ENCODE results near the gene ZNF385B. TPM values are rescaled to one million over a fixed set of nuclear protein-coding genes. Genes with fewer than 3 reads are reported as not detected.
A peak's percentile ranks its signal among the peaks of the same experiment; 100 is the strongest.

ZNF385B gene
- polyA plus RNA-seq, 1 experiment, result not detected

DNA sequence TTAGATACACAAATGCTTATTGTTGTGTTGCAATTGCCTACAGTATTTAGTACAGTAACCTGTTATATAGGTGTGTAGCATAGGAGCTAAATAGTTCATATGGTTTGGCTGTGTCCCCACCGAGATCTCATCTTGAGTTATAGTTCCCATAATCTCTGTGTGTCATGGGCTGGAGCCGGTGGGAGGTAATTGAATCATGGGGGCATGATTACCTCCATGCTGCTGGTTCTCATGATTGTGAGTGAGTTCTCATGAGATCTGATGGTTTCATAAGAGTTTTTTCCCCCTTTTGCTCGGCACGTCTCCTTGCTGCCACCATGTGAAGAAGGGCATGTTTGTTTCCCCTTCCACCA, 406.3 kb downstream of the ZNF385B start:
- TF ChIP-seq, protein P1, sequence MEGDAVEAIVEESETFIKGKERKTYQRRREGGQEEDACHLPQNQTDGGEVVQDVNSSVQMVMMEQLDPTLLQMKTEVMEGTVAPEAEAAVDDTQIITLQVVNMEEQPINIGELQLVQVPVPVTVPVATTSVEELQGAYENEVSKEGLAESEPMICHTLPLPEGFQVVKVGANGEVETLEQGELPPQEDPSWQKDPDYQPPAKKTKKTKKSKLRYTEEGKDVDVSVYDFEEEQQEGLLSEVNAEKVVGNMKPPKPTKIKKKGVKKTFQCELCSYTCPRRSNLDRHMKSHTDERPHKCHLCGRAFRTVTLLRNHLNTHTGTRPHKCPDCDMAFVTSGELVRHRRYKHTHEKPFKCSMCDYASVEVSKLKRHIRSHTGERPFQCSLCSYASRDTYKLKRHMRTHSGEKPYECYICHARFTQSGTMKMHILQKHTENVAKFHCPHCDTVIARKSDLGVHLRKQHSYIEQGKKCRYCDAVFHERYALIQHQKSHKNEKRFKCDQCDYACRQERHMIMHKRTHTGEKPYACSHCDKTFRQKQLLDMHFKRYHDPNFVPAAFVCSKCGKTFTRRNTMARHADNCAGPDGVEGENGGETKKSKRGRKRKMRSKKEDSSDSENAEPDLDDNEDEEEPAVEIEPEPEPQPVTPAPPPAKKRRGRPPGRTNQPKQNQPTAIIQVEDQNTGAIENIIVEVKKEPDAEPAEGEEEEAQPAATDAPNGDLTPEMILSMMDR (IDR thresholded peaks at IDR 0.05; ENCODE audit: low read depth, low read length), result no peak
- H3K4me3 ChIP-seq (ENCODE audit: low read depth, low read length), result no peak overlapping the region
- CTCF ChIA-PET, result interaction anchor here (0.7 to 1.5 kb wide), 4 partner anchors 13 to 235 kb away, joined by 3 to 7 read pairs (median 4); no protein-coding TSS in a partner anchor
- DNase-seq (ENCODE audit: low read depth, low spot score), result no peak
- no peaks in the 10 kb centered on the region for H3K27me3 ChIP-seq (ENCODE audit: control insufficient read depth, insufficient read depth, low read length)
- H3K9me3 ChIP-seq (ENCODE audit: control insufficient read depth, insufficient read depth, low read length), result peaks cover 6% of the 10 kb centered on the region; the same call in 1 of the 2 replicates
- H3K27ac ChIP-seq (ENCODE audit: low read depth, low read length), result peak overlapping the region; percentile 62
- POLR2A ChIA-PET, result interaction anchor here (0.8 to 1.5 kb wide), 3 partner anchors 158 to 294 kb away, joined by 3 to 7 read pairs (median 3); no protein-coding TSS in a partner anchor

DNA sequence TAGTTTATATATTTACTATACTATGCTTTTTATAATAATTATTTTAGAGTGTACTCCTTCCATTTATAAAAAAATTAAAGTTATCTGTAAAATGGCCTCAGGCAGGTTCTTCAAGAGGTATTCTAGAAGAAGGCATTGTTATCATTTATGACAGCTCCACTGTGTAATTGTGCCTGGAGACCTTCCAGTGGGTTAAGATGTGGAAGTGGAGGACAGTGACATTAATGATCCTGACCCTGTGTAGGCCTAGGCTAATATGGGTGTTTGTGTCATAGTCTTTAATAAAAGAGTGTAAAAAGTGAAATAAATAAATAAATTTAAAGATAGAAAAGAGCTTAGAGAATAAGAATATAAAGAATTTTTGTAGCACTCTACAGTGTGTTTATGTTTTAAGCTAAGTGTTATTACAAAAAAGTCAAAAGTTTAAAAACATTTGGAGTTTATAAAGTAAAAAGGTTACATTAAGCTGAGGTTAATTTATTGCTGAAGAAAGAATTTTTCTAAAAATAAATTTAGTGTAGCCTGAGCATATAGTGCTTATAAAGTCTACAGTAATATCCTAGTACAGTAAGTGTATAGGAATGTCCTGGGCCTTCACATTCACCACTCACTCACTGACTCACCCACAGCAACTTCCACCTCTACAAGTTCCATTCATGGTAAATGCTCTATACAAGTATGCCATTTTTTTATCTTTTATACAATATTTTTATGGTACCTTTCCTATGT, 406.8 kb downstream of the ZNF385B start:
- POLR2A ChIA-PET, result interaction anchor here (0.8 to 1.5 kb wide), 3 partner anchors 159 to 295 kb away, joined by 3 to 7 read pairs (median 3); no protein-coding TSS in a partner anchor
- H3K27ac ChIP-seq (ENCODE audit: low read depth, low read length), result no peak overlapping the region
- TF ChIP-seq, protein P1 (IDR thresholded peaks at IDR 0.05; ENCODE audit: low read depth, low read length), result no peak
- DNase-seq (ENCODE audit: low read depth, low spot score), result peak; percentile 87
- no peak overlapping the region for H3K4me3 ChIP-seq (ENCODE audit: low read depth, low read length)
- peaks cover 6% of the 10 kb centered on the region; the same call in 1 of the 2 replicates for H3K9me3 ChIP-seq (ENCODE audit: control insufficient read depth, insufficient read depth, low read length)
- CTCF ChIA-PET, result interaction anchor here (0.7 to 1.5 kb wide), 4 partner anchors 12 to 235 kb away, joined by 3 to 7 read pairs (median 4); no protein-coding TSS in a partner anchor
- no peaks in the 10 kb centered on the region for H3K27me3 ChIP-seq (ENCODE audit: control insufficient read depth, insufficient read depth, low read length)

DNA sequence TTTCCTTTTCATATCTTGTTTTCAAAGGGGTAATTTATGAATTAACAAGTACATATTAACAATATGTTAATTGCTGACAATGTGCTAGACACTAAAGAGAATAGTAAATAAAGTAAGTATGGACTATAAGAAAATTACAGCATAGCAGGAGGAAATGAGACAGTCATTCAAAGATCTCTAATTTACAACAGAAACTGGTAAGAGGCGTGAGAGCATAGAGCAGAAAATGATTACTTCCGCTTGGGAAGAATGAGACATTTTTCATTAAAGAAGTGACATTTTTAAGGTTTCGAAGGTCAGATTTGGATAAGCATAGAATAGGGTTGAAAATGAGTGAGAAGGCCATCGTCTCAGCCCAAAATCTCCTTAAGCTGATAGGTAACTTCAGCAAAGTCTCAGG, 412.4 kb downstream of the ZNF385B start:
- TF ChIP-seq, protein P1 (IDR thresholded peaks at IDR 0.05; ENCODE audit: low read depth, low read length), result no peak
- Histone ChIP-seq H3K27ac (ENCODE audit: low read depth, low read length) (no peak overlapping the region), H3K9me3 (ENCODE audit: control insufficient read depth, insufficient read depth, low read length) (no peaks in the 10 kb centered on the region), H3K4me3 (ENCODE audit: low read depth, low read length) (no peak overlapping the region), H3K27me3 (ENCODE audit: control insufficient read depth, insufficient read depth, low read length) (no peaks in the 10 kb centered on the region)
- ChIA-PET POLR2A (no interaction called here), CTCF (no interaction called here)
- no peak for DNase-seq (ENCODE audit: low read depth, low spot score)

DNA sequence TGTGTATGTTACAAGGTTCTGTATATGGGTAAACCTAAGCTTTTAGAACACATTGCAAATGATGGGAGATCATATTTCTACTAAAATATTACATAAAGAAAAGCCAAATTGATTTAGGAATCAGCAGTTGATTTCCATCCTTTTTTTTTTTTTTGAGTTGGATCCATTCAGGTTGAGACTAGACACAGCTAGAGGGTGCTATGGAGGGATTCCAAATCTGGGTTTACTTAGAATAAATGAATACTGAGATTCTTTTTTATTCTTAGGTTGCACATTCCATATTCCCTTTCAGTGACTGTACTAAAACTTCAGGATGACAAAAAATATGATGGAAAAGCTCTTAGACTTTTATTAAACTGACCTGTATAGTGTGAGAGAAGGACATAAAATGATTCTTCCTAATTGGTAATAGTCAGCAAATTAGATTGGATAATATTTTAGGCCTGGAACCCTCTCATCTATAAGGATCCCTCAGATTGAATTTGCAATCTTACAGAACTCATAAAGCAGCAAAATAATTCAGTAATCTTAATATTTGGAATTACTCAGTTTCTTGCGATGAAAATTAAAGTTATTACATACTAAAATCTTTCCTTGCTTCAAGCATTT, 413.5 kb downstream of the ZNF385B start:
- ChIA-PET CTCF (interaction anchor here (0.6 to 1.4 kb wide), 12 partner anchors 9 to 598 kb away, joined by 3 to 6 read pairs (median 3); no protein-coding TSS in a partner anchor), POLR2A (no interaction called here)
- Histone ChIP-seq H3K4me3 (ENCODE audit: low read depth, low read length) (no peak overlapping the region), H3K27ac (ENCODE audit: low read depth, low read length) (no peak overlapping the region), H3K9me3 (ENCODE audit: control insufficient read depth, insufficient read depth, low read length) (no peaks in the 10 kb centered on the region), H3K27me3 (ENCODE audit: control insufficient read depth, insufficient read depth, low read length) (no peaks in the 10 kb centered on the region)
- DNase-seq (ENCODE audit: low read depth, low spot score), result no peak
- TF ChIP-seq, protein P1 (IDR thresholded peaks at IDR 0.05; ENCODE audit: low read depth, low read length), result peak; percentile 43

DNA sequence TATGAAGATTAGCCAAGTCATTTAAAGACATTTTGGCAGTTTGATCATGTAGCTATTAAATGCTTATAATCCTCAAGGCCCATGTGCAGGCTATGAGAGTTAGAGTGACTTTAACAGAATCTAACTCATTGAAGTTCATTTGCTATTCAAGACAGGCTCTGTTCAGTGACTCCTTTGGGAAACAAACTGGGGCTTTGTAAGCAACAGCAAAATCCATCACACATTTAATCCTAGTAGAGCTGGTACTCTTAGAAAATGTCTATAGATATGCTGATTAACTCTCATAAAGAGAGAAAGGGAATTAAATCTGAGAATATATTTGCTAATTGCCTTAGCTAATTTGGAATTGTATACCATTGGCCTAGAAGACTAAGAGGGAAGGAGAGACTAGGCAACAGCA, 414.0 kb downstream of the ZNF385B start:
- no peaks in the 10 kb centered on the region for H3K9me3 ChIP-seq (ENCODE audit: control insufficient read depth, insufficient read depth, low read length)
- no peaks in the 10 kb centered on the region for H3K27me3 ChIP-seq (ENCODE audit: control insufficient read depth, insufficient read depth, low read length)
- no peak overlapping the region for H3K4me3 ChIP-seq (ENCODE audit: low read depth, low read length)
- CTCF ChIA-PET, result interaction anchor here (0.7 to 1.4 kb wide), 9 partner anchors 9 to 598 kb away, joined by 3 to 6 read pairs (median 3); no protein-coding TSS in a partner anchor
- no peak for DNase-seq (ENCODE audit: low read depth, low spot score)
- no peak overlapping the region for H3K27ac ChIP-seq (ENCODE audit: low read depth, low read length)
- POLR2A ChIA-PET, result no interaction called here
- TF ChIP-seq, protein P1 (IDR thresholded peaks at IDR 0.05; ENCODE audit: low read depth, low read length), result no peak
